PC-3 (cell line): ENCODE results near the gene GJA8.

Experiments
- EZH2phosphoT487 ChIP-seq: fragments of 300-600 bp; sonication (generic); IDR thresholded peaks from 2 replicates; pipeline ENCODE4 v1.6.1; 2018; ENCODE audit warnings: mild to moderate bottlenecking, antibody characterized with exemption, low read length, borderline replicate concordance
- TF ChIP-seq, protein P1 (sequence below): fragments of 300-600 bp; sonication (generic); conservative IDR thresholded peaks from 2 replicates; pipeline ENCODE4 v1.5.1; 2017; ENCODE audit warnings: antibody characterized with exemption, low read depth, mild to moderate bottlenecking, low read length

DNA sequence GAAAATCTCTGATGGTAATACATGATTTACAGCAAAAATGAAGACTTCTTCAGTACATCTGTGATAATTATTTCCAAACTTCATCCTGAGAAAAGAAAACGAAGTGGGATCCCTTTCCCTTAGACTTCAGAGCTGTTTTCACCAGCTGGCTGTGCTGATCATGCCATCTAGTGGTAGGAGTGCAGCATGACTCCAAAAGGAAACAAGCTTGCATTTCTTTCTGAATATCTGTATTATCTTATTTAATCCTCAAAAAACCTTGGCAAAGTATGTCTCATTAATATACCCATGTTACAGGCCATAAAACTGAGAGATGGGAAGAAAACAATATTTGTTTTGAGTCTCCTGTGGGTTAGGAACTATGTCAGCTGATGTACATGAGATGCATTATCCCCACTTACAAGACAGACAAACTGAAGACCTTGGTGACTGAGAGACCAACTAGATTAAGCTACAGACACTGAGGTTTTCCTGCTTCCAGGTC is 9.8 kb upstream of the GJA8 start:
- TF ChIP-seq, protein P1, sequence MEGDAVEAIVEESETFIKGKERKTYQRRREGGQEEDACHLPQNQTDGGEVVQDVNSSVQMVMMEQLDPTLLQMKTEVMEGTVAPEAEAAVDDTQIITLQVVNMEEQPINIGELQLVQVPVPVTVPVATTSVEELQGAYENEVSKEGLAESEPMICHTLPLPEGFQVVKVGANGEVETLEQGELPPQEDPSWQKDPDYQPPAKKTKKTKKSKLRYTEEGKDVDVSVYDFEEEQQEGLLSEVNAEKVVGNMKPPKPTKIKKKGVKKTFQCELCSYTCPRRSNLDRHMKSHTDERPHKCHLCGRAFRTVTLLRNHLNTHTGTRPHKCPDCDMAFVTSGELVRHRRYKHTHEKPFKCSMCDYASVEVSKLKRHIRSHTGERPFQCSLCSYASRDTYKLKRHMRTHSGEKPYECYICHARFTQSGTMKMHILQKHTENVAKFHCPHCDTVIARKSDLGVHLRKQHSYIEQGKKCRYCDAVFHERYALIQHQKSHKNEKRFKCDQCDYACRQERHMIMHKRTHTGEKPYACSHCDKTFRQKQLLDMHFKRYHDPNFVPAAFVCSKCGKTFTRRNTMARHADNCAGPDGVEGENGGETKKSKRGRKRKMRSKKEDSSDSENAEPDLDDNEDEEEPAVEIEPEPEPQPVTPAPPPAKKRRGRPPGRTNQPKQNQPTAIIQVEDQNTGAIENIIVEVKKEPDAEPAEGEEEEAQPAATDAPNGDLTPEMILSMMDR = peak; percentile 98
- TF ChIP-seq EZH2phosphoT487 = no peak
